CD14-positive monocyte (primary cell): ENCODE measurements around the gene C4orf33. TPM values are rescaled to one million over a fixed set of nuclear protein-coding genes. Genes with fewer than 3 reads are reported as not detected.
"Not testable (repeated sequence)": the region's sequence is repeated elsewhere in the genome, so short reads cannot be mapped to it uniquely, and the experiment has no call there.

Experiments
- DNase-seq, 3 donors: peaks; one replicate each; pipeline ENCODE4 v3.0.0-alpha.2; 2011 to 2022
- H2AFZ ChIP-seq: 2 replicates; pipeline ENCODE4 v1.6.0; 2012; ENCODE audit warnings: mild to moderate bottlenecking, low read depth, low read length, inconsistent platforms; ENCODE audit not compliant: insufficient read depth, poor library complexity, severe bottlenecking
- H3K27ac ChIP-seq, 2 donors: 1 replicate in 1 of 2; 2 replicates in 1 of 2; pipeline ENCODE4 v1.5.1; 2012 to 2013; ENCODE audit warnings: low read length in 2 of 2, control low read depth in 1 of 2, inconsistent platforms in 1 of 2, low read depth in 1 of 2, mild to moderate bottlenecking in 1 of 2
- H3K27me3 ChIP-seq, 2 donors: one replicate each; pipeline versions ENCODE4 v1.6.0 to v1.6.1; 2011 to 2013; ENCODE audit warnings: low read length in 2 of 2; ENCODE audit not compliant: control insufficient read depth in 2 of 2, insufficient read depth in 2 of 2
- H3K36me3 ChIP-seq, 2 donors: replicated peaks in 1 of 2; 1 replicate in 1 of 2; 2 replicates in 1 of 2; pipeline versions ENCODE4 v1.5.1 to v1.6.1; 2012 to 2013; ENCODE audit warnings: low read length in 2 of 2, control low read depth in 1 of 2, inconsistent platforms in 1 of 2, mild to moderate bottlenecking in 1 of 2; ENCODE audit not compliant: insufficient read depth in 2 of 2, control insufficient read depth in 1 of 2
- H3K4me1 ChIP-seq, 2 donors: 1 replicate in 1 of 2; 2 replicates in 1 of 2; pipeline versions ENCODE4 v1.5.1 to v1.6.1; 2012 to 2013; ENCODE audit warnings: low read length in 2 of 2, control low read depth in 1 of 2, inconsistent platforms in 1 of 2, mild to moderate bottlenecking in 1 of 2, moderate library complexity in 1 of 2; ENCODE audit not compliant: insufficient read depth in 2 of 2, control insufficient read depth in 1 of 2
- H3K4me2 ChIP-seq: replicated peaks from 2 replicates; pipeline ENCODE3; 2012; ENCODE audit warnings: low read length, moderate library complexity, mild to moderate bottlenecking; ENCODE audit not compliant: poor library complexity, severe bottlenecking; ENCODE audit errors: extremely low read depth
- H3K4me3 ChIP-seq, 3 experiments: fragments of 200-600 bp in 1 of 3; sonication (generic) in 1 of 3; replicated peaks in 1 of 3; 1 replicate in 2 of 3; 2 replicates in 1 of 3; pipeline ENCODE4 v1.5.1; 2011 to 2013; ENCODE audit warnings: low read length in 3 of 3, mild to moderate bottlenecking in 3 of 3, control low read depth in 2 of 3, low read depth in 2 of 3, inconsistent platforms in 1 of 3, moderate library complexity in 1 of 3
- H3K79me2 ChIP-seq: 2 replicates; pipeline ENCODE4 v1.6.0; 2012; ENCODE audit warnings: mild to moderate bottlenecking, control low read depth, inconsistent platforms, low read length, moderate library complexity; ENCODE audit not compliant: insufficient read depth
- H3K9ac ChIP-seq: 2 replicates; pipeline ENCODE4 v1.6.0; 2017; ENCODE audit warnings: low read length, mild to moderate bottlenecking; ENCODE audit not compliant: insufficient read depth, poor library complexity, severe bottlenecking
- H3K9me3 ChIP-seq, 2 donors: replicated peaks in 1 of 2; 1 replicate in 1 of 2; 2 replicates in 1 of 2; pipeline versions ENCODE4 v1.5.1 to v1.6.1; 2012 to 2013; ENCODE audit warnings: low read length in 2 of 2, control low read depth in 1 of 2; ENCODE audit not compliant: control insufficient read depth in 1 of 2, insufficient read depth in 1 of 2
- H4K20me1 ChIP-seq: 2 replicates; pipeline ENCODE4 v1.6.0; 2012; ENCODE audit warnings: mild to moderate bottlenecking, low read length, control low read depth, moderate library complexity; ENCODE audit not compliant: insufficient read depth
- H3K27ac Mint-ChIP-seq, 7 donors: one replicate each; pipeline ENCODE4 v1.8.0; 2020; ENCODE audit warnings: mild to moderate bottlenecking in 7 of 7, mixed read lengths in 7 of 7, moderate library complexity in 6 of 7, inconsistent platforms in 2 of 7
- H3K27me3 Mint-ChIP-seq, 3 donors: one replicate each; pipeline ENCODE4 v1.8.0; 2021 to 2022; ENCODE audit warnings: low read depth in 3 of 3, mild to moderate bottlenecking in 3 of 3, mixed read lengths in 3 of 3, moderate library complexity in 3 of 3, inconsistent platforms in 1 of 3
- H3K36me3 Mint-ChIP-seq, 2 donors: one replicate each; pipeline ENCODE4 v1.8.0; 2020; ENCODE audit warnings: mixed read lengths in 2 of 2, inconsistent platforms in 1 of 2, mild to moderate bottlenecking in 1 of 2
- H3K4me1 Mint-ChIP-seq: one replicate; pipeline ENCODE4 v1.8.0; 2020; ENCODE audit warnings: mild to moderate bottlenecking, mixed read lengths
- H3K4me3 Mint-ChIP-seq, 2 donors: one replicate each; pipeline ENCODE4 v1.8.0; 2020; ENCODE audit warnings: mild to moderate bottlenecking in 2 of 2, mixed read lengths in 2 of 2, moderate library complexity in 1 of 2
- H3K9me3 Mint-ChIP-seq, 7 donors: one replicate each; pipeline ENCODE4 v1.8.0; 2020 to 2022; ENCODE audit warnings: mixed read lengths in 7 of 7, mild to moderate bottlenecking in 6 of 7, moderate library complexity in 6 of 7, inconsistent platforms in 2 of 7
- WGBS: methylation state at CpG from one replicate; pipeline ENCODE4 v1.1.5; 2013; ENCODE audit warnings: missing lambda C conversion rate; ENCODE audit not compliant: insufficient coverage; 5-methylcytosine and 5-hydroxymethylcytosine counted together
- intact Hi-C, 2 donors: fragments of 100-400 bp; cut with micrococcal nuclease; formaldehyde crosslinking; loops; one replicate each; pipeline versions ENCODE4 v1.15.0 to v1.15.1; 2023
- polyA plus RNA-seq, 3 donors: library from polyadenylated mRNA; depleted of rRNA in 1 of 3; unstranded in 2 of 3; stranded (reverse) in 1 of 3; fragments of 300-500 nt in 2 of 3; fragments of >200 nt in 1 of 3; fragmentation: Illumina TruSeq in 2 of 3; gene quantifications; 1 replicate in 2 of 3; 2 replicates in 1 of 3; pipeline ENCODE4 v1.2.3, GENCODE V29; 2012 to 2021
- TF ChIP-seq, protein P1 (sequence below): fragments of 200-600 bp; IDR thresholded peaks from one replicate; pipeline ENCODE4 v1.8.0; 2022; ENCODE audit warnings: antibody characterized with exemption, mild to moderate bottlenecking

C4orf33 gene
- polyA plus RNA-seq, 3 donors: 16.6 to 33.0 (median 28.2) TPM

DNA sequence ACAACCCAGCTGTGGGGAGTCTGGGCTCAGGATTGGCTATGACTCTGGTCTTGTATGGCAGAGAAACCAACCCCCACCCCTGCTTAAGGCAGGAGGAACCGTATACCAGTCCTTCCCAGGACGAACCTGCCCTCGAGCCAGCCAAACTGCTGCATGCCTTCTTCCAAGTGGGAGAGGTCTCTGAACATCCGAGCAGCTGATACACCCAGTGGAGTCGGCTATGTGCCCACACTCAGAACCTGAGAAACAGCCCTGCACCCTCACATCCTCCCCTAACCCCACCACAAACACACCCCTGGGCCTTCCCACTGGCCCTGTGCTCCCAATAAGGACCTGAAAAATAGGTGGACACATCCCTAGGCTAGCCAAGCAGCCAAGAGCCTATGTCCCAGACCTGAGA is 21.8 kb downstream of the C4orf33 start:
- Histone ChIP-seq H4K20me1 (no peaks in the 10 kb centered on the region), H3K4me2 (no peak overlapping the region), H3K79me2 (no peaks in the 10 kb centered on the region), H3K27me3 (no peaks in the 10 kb centered on the region), H3K9ac (no peak overlapping the region), H2AFZ (no peak overlapping the region), H3K36me3 (peaks cover 2 to 15% of the 10 kb centered on the region in 2 donors), H3K4me1 (no peaks in the 10 kb centered on the region), H3K9me3 (no peaks in the 10 kb centered on the region), H3K27ac (no peak overlapping the region), H3K4me3 (no peak overlapping the region)
- no peak overlapping the region for H3K4me3 Mint-ChIP-seq
- H3K27ac Mint-ChIP-seq: peak overlapping the region in 1 of 7 donors; percentile 4
- DNase-seq: no peak
- peaks cover 7 to 14% of the 10 kb centered on the region in 2 donors for H3K36me3 Mint-ChIP-seq
- peaks cover 1% of the 10 kb centered on the region for H3K4me1 Mint-ChIP-seq
- WGBS: 98% methylated on average over 5 of the region's 5 CpGs
- peaks cover 0 to 1% (median 1%) of the 10 kb centered on the region in 3 donors for H3K27me3 Mint-ChIP-seq
- TF ChIP-seq, protein P1, sequence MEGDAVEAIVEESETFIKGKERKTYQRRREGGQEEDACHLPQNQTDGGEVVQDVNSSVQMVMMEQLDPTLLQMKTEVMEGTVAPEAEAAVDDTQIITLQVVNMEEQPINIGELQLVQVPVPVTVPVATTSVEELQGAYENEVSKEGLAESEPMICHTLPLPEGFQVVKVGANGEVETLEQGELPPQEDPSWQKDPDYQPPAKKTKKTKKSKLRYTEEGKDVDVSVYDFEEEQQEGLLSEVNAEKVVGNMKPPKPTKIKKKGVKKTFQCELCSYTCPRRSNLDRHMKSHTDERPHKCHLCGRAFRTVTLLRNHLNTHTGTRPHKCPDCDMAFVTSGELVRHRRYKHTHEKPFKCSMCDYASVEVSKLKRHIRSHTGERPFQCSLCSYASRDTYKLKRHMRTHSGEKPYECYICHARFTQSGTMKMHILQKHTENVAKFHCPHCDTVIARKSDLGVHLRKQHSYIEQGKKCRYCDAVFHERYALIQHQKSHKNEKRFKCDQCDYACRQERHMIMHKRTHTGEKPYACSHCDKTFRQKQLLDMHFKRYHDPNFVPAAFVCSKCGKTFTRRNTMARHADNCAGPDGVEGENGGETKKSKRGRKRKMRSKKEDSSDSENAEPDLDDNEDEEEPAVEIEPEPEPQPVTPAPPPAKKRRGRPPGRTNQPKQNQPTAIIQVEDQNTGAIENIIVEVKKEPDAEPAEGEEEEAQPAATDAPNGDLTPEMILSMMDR: no peak
- H3K9me3 Mint-ChIP-seq: peaks cover 0 to 12% (median 4%) of the 10 kb centered on the region in 7 donors
- intact Hi-C loops: no loop called here

DNA sequence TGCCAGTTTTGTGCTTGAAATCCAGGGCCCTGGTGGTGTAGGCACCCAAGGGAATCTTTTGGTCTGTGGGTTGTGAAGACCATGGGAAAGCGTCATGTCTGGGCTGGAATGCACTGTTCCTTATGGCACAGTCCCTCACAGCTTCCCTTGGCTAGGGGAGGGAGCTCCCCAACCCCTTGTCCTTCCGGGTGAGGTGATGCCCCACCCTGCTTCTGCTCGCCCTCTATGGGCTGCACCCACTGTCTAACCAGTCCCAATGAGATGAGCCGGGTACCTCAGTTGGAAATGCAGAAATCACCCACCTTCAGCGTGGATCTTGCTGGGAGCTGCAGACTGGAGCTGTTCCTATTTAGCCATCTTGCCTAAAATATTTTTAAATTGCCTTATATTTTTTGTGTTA is 30.7 kb downstream of the C4orf33 start:
- H3K4me1 Mint-ChIP-seq, H3K27ac ChIP-seq, H3K27me3 Mint-ChIP-seq, H3K36me3 ChIP-seq, intact Hi-C loops, DNase-seq, H3K36me3 Mint-ChIP-seq, H3K27me3 ChIP-seq, H3K9me3 ChIP-seq, H3K4me3 ChIP-seq, H3K79me2 ChIP-seq, H3K4me1 ChIP-seq, H3K4me2 ChIP-seq, H2AFZ ChIP-seq, H3K9ac ChIP-seq, H4K20me1 ChIP-seq, H3K4me3 Mint-ChIP-seq: not testable (repeated sequence)
- H3K27ac Mint-ChIP-seq: peak overlapping the region in 1 of 7 donors; percentile 10
- WGBS: 100% methylated on average over 2 of the region's 5 CpGs
- peaks cover 9 to 32% (median 20%) of the 10 kb centered on the region in 7 donors for H3K9me3 Mint-ChIP-seq
